ENCODE measurements around the gene STAG1.
A peak's percentile ranks its signal among the peaks of the same experiment; 100 is the strongest.
"Not testable (repeated sequence)": the region's sequence is repeated elsewhere in the genome, so short reads cannot be mapped to it uniquely, and the experiment has no call there.

Gene STAG1

DNA sequence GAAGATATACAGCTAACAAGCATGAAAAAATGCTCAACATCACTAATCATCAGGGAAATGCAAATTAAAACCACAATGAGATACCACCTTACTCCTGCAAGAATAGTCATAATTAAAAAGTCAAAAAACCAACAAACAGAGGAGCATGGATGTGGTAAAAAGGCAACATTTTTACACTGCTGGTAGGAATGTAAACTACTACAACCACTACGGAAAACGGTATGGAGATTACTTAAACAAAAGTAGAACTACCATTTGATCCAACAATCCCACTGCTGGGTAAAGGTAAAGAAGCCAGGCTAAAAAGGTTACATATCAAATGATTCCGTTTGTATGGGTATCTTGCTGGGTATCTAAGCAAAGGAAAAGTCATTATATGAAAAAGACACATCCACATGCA, 53.8 kb downstream of the STAG1 start:
- DNase-seq, result no peak

DNA sequence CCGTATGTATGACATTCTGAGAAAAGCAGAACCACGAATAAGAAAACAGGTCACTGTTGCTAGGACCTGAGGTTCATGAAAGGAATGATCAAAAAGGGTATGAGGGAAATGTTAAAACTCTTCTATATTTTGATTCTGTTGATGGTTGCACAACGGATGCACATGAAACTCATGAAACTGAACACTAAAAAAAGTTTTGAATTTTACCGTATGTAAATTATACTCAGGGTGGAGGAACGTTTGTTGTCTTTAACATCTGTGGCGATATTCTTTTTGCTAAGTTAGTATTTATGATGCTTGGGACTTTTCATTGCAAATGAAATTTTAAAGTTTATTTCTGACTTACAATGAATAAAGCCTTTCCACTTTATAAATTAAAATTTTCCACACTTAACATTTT, 55.4 kb downstream of the STAG1 start:
- DNase-seq, result no peak

DNA sequence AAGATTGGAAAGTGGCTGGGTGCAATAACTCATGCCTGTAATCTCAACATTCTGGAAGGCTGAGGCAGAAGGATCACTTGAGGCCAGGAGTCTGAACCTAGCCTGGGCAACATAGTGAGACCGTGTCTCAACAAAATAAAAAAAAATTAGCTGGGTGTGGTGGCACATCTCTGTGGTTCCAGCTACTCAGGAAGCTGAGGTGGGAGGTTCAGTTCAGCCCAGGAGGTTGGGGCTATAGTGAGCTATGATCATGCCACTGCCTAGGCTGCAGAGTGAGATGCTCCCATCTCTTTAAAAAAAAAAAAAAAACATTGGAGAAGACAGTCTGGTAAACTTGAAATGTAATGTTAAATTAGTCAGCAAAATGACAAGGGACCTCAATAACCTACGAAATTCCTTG, 57.9 kb downstream of the STAG1 start:
- peak; percentile 51 for DNase-seq

DNA sequence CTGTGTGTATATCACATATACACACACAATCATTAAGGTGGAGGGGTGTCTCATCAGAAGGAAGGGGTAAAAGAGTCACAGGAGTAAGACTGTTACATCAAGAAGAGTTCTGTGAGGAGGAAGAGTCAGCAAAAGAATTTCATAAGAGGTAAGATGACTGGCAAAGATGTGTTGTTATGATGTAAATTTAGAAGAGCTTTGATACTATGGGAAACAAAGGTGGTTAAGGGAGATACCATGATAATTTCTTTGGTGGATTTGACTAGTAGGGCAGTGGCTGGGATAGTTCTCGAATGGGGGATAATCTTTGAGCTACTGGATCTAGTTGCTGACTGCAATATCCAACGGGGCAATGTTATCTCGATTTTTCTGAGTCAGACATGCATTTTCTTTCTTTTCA, 61.6 kb downstream of the STAG1 start:
- DNase-seq, result no peak

DNA sequence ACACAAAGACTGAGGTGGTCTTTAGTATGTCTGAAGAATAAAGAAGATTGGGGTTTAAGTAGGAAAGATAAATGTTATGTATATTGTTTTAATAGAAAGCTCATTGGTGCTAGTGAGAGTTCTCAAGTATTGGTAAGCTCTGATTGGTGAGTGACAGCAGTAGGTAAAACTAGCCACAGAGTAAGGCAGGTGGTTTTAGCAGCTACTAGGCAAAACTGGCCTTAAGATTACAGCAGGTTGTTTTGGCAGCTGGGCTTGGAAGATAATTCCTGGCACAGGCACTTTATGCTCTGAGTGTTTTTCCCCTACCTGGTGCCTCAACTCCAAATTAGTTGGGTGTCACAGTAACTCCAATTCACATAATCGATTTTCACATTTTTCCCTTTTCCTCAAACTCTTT, 66.3 kb downstream of the STAG1 start:
- DNase-seq, result no peak

DNA sequence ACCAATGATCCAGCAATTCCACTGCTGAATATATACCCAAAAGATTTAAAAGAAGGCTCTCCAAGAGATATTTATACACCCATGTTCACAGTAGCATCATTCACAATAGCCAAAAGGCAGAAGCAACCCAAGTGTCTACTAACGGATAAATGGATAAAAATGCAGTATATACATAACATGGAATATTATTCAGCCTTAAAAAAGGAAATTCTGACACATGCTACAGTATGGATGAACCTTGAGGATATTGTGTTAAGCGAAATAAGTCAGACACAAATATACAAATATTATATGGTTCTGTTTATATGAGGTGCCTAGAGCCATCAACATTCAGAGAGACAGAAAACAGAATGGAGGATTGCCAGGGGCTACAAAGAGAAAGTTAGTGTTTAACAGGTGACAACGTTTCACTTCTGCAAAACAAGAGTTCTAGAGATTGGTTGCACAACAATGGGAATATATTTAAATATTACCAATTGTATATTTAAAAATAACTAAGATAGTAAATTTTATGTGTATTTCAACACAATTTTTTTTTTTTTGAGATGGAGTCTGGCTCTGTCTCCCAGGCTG, 69.4 kb downstream of the STAG1 start:
- no peak for DNase-seq

DNA sequence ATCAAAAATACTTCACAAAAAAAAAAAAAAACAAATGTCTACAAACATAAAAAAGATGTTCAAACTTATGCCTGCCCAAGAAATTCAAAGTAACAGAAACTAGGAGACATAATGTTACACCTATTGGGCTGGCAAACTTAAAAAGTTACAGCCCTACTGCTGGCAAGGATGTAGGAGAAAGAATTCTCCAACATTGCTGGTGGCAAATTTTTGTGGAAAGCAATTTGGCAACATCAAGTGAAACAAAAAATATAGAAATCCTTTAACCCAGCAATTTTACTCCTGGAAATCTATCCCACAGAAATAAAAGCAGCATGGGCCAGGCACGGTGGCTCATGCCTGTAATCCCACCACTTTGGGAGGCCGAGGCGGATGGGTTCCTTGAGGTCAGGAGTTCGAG, 73.2 kb downstream of the STAG1 start:
- no peak for DNase-seq

DNA sequence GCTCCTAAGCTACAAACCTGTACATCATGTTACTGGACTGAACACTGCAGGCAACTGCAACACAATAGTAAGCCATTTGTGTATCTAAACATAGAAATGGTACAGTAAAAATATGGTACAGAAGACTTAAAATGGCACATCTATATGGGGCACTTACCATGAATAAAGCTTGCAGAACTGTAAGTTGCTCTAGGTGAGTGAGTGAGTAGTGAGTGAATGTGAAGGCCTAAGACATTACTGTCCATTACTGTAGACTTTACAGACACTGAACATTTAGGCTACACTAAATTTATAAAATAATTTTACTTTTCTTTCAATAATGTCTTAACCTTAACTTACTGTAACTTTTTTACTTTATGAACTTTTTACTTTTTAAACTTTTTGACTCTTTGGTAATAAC, 76.2 kb downstream of the STAG1 start:
- no peak for DNase-seq

DNA sequence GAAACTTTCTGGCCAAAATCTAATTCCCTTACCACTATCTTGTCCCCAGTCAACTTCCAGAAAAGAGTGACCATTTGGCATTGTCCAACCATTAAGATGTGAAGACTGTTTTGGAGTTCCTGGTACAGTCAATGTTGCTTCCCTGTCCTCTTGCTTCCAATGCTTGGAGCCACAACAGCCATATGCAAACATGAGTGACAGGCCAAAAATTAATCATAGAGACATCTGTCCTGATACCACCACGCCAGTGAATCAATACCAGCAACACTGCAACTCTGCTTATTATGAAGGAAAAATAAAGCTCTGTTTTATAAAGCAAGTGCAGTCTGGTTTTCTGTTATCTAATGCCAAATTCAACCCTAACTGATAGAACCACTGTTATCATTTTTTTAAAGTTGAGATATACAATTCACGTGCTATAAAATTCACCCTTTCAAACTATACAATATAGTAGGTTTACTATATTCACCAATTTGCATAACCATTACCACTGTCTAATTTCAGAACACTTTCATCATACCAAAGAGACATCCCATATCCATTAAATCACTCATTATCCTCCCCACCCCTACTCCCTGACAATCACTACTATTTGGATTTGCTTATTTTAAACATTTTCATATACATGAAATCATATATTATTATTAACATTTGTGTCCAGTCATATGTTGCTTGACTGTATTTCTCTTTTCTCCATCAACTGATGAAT, 76.9 kb downstream of the STAG1 start:
- DNase-seq, result no peak

DNA sequence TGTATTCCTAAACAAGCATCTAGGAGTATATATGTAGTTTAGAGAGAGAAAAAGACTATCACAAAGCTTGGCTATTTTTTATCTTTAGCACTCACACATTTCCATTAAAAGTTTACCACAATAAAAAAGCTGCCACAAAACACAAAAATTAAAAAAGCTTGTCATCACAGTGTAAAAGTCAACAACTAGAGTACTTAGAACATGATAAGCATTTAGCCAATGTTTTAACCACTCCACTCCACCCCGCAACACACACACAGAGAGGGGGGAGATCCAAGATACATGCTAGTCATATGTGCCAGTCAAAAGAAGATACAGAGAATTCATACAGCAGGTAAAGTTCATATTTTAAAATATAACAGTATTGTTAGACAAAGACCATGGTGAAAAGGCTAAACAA, 79.7 kb downstream of the STAG1 start:
- no peak for DNase-seq

DNA sequence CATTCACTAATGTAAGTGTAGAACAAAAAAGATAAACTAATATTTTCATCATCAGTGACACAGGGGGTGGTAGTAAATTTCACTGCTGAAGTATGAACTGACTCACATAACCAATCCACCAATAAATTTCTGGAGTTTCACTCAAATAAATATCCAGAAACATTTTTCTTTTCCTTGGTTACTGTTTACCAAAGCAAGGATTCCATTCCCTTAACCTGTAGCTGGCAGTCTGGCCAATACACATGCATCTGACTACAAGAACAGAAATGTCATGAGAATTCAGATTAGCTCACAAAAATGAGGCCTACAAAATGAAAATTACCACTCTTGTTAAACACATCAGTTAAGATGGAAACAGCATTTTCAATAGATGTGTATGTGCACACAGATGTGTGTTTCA, 80.3 kb downstream of the STAG1 start:
- DNase-seq, result no peak

DNA sequence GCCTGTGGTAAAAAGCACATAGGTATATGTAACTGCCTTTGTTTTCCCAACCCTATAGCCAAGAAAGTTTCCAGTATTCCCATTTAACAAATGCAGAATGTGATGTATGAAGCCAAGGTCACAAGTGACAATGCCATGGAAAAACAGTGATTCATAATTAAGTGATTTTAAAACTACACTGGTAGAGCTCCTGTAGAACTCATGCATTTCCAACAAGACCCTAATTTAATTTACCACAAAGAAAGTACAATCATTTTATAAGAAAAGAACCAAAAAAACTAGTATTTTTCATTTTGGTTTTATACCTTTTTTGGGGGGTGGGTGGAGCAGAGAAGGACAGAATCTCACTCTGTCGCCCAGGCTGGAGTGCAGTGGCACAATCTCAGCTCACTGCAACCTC, 82.0 kb downstream of the STAG1 start:
- no peak for DNase-seq

DNA sequence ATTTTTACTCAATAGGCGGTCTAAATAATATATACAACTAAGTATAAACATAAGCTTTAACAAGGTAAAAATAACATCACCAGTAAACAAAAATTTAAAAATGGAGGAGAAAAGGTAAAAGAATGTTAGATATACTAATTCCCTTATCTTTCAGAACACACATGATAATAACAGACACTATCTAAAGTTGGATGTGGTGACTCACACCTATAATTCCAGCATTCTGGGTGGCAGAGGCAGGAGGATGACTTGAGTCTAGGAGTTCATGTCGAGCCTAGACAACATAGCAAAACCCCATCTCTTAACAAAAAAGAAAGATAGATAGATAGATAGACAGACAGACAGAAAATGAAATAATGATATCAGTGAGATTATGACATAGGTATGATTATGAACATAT, 85.1 kb downstream of the STAG1 start:
- DNase-seq, result no peak

DNA sequence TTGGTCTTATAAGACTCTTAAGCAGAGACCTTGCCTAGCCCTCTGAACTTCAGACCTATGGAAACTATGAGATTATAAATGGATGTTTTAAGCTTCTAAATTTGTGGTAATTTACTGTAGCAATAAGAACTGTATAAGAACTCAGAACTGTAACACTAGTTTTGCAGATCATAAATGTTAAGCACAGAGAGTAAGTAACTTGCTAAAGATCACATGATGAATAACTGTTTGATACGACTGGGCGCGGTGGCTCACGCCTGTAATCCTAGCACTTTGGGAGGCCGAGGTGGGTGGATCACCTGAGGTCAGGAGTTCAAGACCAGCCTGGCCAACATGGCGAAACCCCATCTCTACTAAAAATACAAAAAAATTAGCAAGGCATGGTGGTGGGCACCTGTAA, 85.9 kb downstream of the STAG1 start:
- DNase-seq, result not testable (repeated sequence)

DNA sequence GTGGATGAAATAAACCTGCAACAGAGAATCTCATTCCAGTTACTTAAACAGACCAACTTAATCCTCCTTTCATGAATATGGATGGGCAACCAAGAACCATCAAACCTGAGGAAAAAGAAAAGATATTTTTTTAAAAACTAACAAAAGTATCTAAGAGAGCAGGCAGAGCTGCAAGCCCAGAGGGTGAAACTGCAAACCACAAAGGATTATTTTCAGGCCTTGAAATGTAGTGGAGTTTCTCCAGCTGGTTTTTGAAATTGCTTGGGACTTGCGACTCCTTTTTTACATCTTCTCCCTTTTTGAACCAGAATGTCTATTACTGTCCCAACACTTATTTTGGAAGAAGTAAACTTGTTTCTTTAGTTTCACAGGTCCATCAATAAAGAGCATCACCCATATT, 87.4 kb downstream of the STAG1 start:
- no peak for DNase-seq

DNA sequence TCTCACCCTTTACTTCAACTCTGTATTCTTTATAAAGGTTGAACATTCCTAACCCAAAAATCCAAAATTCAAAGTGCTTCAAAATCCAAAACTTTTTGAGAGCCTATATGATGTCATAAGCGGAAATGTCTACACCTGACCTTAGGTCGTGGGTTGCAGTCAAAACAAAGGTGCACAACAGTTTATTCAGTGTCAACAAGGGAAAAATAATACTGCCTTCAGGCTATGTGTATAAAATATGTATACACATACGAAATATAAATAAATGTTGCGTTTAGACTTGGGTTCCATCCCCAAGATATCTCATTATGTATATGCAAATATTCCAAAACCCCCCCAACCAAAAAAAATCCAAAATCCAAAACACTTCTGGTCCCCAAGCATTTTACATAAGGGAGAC, 90.9 kb downstream of the STAG1 start:
- no peak for DNase-seq

DNA sequence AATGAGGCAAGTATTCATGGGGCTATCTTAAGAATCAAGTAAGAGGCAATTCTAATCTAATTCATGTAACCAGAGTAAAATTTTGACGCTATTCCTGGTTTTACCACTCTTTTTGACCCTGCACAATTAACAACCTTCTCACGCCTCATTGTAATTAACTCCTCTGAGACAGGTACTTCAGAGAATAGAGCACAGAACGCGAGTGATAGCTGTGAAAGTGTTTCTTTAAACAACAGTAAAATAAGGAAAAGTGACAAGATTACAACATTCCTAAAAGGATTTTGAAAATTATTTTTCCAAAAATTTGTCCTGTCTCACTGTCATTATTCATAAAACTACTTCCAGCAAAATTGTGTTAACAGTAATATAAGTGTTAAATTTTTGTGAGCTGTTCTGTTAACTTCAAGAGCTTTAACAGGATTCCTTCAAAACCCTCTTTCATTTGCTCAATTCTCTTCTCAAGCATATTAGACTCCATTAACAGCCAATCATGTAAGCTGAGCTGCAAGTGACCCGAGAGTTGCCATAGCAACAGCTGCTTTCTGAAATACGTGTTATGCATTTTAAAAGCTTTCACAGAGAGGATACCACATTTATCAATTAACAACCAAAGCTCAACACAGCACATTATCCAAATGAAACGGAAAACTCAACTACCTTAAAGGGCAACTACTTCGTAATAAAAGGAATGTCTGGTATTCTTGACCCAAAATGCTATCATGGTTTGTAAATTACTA, 93.1 kb downstream of the STAG1 start:
- DNase-seq, result no peak

DNA sequence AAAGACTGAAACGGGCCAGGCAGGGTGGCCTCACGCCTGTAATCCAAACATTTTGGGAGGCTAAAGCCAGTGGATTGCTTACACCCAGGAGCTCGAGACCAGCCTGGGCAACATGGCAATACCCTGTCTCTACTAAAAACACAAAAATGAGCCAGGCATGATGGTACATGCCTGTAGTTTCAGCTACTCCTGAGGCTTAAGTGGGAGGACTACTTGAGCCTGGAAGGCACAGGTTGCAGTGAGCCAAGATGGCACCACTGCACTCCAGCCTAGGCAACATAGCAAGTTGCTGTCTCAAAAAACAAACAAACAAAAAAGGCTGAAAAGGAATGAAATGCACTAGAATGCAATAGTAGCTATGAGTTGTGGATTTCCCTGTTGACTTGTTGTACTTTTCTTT, 94.7 kb downstream of the STAG1 start:
- no peak for DNase-seq

DNA sequence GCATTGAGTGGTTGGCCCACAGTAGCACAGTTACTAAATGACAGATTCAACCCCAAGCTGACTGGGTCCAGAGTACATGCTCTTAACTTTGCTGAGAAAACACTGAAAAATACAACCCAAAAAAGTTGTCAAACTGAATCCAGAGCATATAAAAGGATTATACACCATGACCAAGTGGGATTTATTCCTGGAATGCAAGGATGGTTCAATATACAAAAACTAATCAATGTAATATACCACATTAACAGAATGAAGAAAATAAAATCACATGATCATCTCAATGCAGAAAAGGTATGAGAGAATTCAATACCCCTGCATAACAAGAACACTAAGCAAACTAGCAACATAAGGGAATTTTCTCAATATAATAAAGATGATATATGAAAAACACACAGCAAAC, 98.5 kb downstream of the STAG1 start:
- DNase-seq, result no peak

DNA sequence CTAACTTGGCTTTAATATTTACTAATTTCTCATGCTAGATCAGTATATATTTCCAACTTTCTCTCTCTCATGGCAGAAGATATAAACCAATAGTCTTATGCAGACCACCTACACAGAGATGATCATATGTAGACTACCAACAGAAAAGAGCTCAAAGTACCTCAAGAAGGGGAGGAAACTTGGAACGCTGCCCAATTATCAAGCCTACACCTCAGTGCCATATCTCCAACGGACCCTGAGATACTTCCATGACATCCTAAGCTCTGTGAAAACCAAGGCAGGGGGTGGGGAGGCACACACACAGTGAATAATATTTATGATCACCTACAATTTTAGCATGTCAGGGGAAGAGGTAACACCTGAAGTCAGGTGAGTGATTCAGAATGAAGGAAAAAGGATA, 100.6 kb downstream of the STAG1 start:
- DNase-seq, result no peak

DNA sequence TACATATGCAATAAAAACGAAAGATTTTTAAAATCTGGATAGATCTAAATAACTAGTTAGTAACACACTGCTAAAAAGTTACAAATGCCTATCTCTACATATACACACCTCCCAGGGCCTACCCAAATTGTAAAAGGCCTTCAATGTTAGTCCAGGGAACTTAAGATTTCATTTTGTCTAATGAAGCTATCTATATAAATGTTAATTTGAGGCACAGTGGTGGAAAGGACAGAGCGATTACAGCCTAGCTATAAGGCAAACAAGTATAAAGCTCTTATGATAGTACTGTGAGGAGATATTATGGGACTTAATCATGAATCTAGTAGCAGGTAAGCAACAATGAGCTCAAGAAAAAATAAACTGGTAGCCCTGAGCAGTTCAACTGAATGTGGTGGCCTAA, 101.7 kb downstream of the STAG1 start:
- DNase-seq, result no peak

DNA sequence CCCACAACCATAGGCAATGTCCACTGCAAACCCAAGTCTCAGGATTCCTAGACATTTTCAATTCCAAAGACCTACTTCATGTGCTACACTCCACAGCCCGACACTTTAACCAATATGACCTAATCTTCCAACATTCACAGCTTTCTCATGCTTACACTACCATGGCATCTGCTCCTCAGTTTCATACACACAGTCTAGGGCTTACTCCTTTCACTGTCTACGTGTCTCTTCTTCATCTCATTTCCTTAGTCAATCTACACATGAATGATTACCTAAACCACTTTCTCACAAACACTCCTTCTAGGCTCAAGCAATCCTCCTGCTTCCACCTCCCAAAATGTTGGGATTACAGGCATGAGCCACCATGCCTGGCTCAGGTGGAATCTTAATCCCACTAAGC, 106.3 kb downstream of the STAG1 start:
- no peak for DNase-seq

DNA sequence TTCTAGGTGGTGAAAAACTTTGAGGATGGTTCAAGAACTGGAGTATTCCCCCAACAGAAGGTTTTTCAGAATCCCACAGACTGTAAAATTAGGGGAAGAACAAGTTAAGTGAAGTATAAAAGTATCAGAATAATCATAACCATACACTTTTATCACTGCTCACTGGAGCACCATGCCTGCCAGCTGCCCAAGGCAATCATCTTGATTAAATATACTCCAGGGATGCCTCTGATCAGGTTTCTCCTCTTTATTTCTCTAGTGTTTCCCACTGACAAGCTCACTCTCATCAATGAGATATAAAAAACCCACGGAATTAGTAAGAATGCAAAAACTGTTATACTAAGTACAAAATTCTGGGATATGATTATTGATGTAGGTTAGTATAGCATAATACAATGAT, 108.0 kb downstream of the STAG1 start:
- DNase-seq, result no peak

DNA sequence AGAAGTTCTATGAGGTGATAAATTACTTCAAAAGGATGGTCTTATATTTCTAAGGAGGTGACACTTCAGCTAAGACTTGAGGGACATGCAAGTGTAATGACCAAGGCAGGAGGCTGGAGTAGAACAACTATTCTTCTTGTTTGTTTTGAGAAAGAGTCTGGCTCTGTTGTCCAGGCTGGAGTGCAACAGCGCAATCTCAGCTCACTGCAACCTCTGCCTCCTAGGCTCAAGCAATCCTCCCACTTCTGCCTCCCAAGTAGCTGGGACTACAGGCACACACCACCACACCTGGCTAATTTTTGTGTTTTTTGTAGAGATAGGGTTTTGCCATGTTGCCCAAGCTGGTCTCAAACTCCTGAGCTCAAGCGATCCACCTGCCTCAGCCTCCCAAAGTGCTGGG, 108.8 kb downstream of the STAG1 start:
- DNase-seq, result not testable (repeated sequence)

DNA sequence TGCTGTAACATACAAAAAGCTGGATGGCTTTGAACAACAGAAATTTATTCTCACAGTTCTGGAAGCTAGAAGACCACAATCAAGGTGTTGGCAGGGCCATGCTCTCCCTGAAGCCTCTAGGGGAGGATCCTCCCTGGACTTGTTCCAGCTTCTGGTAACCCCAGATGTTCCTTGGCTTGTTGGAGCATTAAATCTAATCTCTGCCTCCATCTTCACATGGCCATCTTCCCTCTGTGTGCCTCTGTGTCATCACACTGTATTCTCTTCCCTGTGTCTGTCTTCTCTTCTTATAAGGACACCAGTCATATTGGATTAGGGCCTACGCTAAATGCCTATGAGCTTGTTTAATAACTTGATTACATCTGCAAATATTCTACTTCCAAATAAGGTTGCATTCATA, 109.5 kb downstream of the STAG1 start:
- DNase-seq, result no peak
